22Rv1 (cell line): ENCODE results near the gene ACTN2.
A peak's percentile ranks its signal among the peaks of the same experiment; 100 is the strongest.

Experiments used
- H3K27ac ChIP-seq: fragments of 450-650 bp; 2 replicates; pipeline ENCODE4 v1.5.1; 2017
- ZFX ChIP-seq: fragments of 450-650 bp; IDR thresholded peaks from 2 replicates; pipeline ENCODE4 v1.6.1; 2017; ENCODE audit warnings: antibody characterized with exemption, borderline replicate concordance
- TF ChIP-seq, protein P1 (sequence below): fragments of 450-650 bp; IDR thresholded peaks from 2 replicates; pipeline ENCODE4 v1.5.1; 2017; ENCODE audit warnings: mild to moderate bottlenecking

Gene ACTN2

GRCh38 chr1:236766506-236766905 lies 80.2 kb downstream of the ACTN2 start:
- TF ChIP-seq, protein P1, sequence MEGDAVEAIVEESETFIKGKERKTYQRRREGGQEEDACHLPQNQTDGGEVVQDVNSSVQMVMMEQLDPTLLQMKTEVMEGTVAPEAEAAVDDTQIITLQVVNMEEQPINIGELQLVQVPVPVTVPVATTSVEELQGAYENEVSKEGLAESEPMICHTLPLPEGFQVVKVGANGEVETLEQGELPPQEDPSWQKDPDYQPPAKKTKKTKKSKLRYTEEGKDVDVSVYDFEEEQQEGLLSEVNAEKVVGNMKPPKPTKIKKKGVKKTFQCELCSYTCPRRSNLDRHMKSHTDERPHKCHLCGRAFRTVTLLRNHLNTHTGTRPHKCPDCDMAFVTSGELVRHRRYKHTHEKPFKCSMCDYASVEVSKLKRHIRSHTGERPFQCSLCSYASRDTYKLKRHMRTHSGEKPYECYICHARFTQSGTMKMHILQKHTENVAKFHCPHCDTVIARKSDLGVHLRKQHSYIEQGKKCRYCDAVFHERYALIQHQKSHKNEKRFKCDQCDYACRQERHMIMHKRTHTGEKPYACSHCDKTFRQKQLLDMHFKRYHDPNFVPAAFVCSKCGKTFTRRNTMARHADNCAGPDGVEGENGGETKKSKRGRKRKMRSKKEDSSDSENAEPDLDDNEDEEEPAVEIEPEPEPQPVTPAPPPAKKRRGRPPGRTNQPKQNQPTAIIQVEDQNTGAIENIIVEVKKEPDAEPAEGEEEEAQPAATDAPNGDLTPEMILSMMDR = no peak
- no peak for TF ChIP-seq ZFX
- no peak overlapping the region for H3K27ac ChIP-seq

GRCh38 chr1:236767276-236767675 lies 81.0 kb downstream of the ACTN2 start:
- no peak overlapping the region for H3K27ac ChIP-seq
- TF ChIP-seq ZFX = no peak
- TF ChIP-seq, protein P1 = no peak

DNA sequence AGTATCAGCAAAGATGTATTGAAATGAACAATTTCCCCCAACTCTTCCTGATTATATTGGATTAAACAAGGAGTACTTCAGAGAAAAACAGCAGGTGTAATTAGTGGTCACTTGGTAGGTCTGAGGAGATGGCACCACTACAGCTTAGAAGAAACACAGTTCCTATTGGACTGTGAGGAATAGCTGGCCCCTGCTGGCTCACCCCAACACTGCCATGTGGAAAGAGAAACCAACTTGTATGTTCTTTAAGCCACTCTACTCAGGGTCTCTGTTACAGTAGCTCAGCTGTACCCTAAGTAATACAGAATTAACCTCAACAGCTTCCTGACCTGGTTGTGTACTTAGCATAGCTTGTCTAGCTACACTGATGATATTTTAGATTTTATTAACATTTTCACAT lies 82.3 kb downstream of the ACTN2 start:
- TF ChIP-seq, protein P1 = no peak
- TF ChIP-seq ZFX = no peak
- H3K27ac ChIP-seq = no peak overlapping the region

GRCh38 chr1:236773919-236774318 lies 87.6 kb downstream of the ACTN2 start:
- no peak for TF ChIP-seq ZFX
- TF ChIP-seq, protein P1 = no peak
- H3K27ac ChIP-seq = no peak overlapping the region

- TF ChIP-seq ZFX = no peak
- TF ChIP-seq, protein P1 = peak; percentile 60
- H3K27ac ChIP-seq = no peak overlapping the region
Measured at GRCh38 chr1:236774926-236775325, 88.6 kb downstream of the ACTN2 start.

GRCh38 chr1:236779312-236779711 lies 93.0 kb downstream of the ACTN2 start:
- H3K27ac ChIP-seq = no peak overlapping the region
- no peak for TF ChIP-seq ZFX
- TF ChIP-seq, protein P1 = no peak

DNA sequence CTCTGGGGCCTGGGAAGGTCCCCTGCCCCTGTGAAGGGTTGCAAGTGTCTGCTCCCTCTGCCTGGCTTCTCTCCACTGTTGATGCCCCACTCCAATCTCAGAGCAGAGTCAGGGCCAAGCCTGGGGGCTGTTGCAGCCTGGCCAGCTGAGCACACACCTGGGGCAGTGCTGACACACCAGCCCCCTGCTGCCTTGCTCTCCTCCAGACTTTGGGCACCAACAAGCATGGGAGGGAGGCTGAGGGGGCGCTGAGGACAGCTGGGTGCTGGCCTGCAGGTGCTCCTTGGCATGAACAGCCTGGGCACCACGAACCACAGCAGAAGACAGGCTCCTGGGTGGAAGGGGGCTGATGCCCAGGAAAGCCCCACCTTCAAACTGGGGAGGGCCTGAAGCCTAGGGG lies 99.2 kb downstream of the ACTN2 start:
- no peak for TF ChIP-seq ZFX
- no peak overlapping the region for H3K27ac ChIP-seq

DNA sequence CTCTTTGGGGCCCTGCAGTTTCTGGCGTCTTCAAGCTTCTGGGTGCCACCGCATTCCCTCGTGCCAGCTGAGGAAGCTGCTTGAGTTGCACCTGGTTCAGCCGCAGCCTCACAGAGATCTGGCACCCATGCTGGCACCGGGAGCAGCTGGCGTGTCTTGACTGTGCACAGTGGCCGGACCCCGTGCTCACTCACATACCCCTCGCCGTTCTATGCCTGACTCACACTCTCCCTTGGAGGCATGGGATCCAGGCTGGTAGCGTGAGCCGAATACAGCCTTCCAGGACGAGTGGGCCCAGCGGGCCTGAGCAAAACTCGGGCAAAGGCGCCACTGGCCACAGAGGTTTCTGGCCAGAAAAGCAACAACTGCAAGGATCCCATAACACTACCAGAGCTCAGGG lies 100.2 kb downstream of the ACTN2 start:
- TF ChIP-seq, protein P1 = no peak
- no peak for TF ChIP-seq ZFX
- H3K27ac ChIP-seq = no peak overlapping the region
